ENCODE data around the gene LIN37.

The LIN37 gene, protein sequence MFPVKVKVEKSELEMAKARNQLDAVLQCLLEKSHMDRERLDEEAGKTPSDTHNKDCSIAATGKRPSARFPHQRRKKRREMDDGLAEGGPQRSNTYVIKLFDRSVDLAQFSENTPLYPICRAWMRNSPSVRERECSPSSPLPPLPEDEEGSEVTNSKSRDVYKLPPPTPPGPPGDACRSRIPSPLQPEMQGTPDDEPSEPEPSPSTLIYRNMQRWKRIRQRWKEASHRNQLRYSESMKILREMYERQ

GRCh38 chr19:35748106-35749020, at the start of gene LIN37:
TSS of gene LIN37 (plus strand) at chr19:35748576. CDS start at chr19:35748725, 149 bp downstream.
- DNase-seq: peak; percentile 97 to 100 (median 100)
- intact Hi-C loops (cut with DNase I): loop anchor here (10.0 kb wide), 1 partner anchor 186 kb away; the partner anchor contains the start of gene LRFN3

DNA sequence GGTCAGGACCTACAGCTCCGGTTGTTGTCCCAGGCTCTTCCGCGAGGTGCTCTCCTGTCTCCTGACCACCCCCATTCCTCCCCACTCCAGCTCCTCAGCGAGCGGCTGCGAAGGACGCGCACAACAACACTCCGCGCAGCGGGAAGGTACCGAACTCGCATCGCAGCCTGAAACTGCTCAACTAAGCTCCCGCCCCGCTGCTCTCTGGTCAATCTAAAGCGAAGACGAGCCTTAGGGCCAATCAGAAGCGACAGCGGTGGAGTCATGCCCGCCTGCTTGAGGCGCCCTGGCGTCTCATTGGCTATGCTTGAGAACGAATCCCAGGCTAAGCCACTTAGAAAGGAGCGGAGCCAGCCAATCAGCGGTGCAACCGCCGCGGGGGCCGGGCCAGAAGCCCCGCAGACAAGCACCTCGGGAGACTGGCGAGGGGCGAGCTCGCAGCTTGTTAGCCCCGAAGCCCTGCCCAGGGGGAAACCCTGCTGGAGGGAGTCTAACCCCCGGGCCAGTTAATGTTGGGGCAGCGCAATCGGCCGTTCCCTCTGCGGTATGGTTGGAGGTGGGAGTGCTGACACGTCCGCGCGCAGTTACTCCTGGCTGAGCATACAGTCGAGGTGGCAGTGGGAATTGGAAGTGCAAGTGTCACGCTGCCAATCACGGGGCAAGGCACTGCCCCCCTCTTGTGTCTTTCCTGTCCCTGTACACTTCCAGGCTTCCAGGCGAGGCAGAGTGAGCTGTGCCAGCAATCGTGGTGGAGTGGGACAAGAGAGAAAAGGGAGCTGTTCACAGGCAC, 46.0 kb upstream of the LIN37 start:
- intact Hi-C loops (cut with DNase I): no loop called here
- DNase-seq: peak; percentile 96 to 100 (median 99)

DNA sequence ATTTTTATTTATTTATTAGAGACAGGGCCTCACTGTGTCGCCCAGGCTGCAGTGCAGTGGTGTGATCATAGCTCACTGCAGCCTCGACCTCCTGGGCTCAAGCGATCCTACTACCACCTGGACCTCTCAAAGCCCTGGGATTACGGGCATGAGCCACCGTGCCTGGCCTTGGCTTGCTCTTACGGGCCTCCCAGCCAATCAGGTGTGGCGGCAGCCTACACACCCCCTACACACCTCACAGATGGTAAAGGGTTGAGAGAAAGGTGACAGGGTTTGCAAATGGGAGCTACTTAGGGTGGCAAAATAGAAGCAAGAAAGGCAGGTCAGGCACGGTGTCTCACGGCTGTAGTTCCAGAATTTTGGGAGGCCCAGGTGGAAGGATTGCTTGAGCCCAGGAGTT, 45.0 kb upstream of the LIN37 start:
- intact Hi-C loops (cut with DNase I): no loop called here
- DNase-seq: peak in 1 of 42 donors; percentile 18

DNA sequence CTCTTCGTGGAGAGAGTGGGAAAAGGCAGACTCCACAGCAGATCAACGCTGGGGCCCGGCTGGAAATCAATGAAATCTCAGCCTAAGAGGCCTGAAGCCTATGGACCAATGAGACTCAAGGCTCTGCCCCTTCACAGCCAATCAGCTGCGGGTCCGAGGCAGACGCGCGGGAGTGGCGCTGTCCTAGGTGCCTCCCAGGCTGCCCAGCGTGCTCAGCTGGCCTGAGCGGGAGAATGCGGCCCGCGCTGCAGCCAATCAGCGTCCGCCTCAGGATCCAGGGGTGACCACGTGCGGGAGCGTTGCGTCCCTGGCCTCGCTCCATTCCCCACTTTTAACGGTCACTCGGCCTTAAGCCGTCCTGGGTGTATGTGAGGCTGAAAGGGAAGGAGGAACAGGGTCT, 44.2 kb upstream of the LIN37 start, which contains the start of gene ZBTB32:
Gene ZBTB32, plus strand, starts transcription at position 341 of the 400 bp plus-strand sequence. CDS start 10,069 bp downstream, outside the sequence.
- DNase-seq: peak in 9 of 42 donors; percentile 9 to 54 (median 29)
- intact Hi-C loops (cut with DNase I): no loop called here

DNA sequence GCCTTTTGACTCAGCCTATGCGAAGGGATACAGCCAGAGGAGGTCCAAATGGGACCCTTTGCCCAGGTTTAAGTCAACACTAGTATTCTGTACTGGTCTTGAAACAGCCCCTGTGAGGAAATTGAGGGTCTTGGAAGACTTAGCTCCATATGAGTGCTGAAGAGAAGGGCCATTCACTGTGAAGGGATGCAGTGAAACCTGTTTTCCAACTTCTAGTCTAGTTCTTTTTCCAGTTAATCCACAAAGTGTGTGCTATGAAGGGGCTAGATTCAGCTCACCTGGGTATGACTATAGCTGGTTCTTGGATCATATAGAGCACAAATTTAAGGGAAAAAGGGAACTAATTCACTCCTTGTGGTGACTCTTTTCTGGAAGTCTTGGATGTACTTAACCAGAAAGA, 40.0 kb upstream of the LIN37 start:
- intact Hi-C loops (cut with DNase I): no loop called here
- no peak for DNase-seq

DNA sequence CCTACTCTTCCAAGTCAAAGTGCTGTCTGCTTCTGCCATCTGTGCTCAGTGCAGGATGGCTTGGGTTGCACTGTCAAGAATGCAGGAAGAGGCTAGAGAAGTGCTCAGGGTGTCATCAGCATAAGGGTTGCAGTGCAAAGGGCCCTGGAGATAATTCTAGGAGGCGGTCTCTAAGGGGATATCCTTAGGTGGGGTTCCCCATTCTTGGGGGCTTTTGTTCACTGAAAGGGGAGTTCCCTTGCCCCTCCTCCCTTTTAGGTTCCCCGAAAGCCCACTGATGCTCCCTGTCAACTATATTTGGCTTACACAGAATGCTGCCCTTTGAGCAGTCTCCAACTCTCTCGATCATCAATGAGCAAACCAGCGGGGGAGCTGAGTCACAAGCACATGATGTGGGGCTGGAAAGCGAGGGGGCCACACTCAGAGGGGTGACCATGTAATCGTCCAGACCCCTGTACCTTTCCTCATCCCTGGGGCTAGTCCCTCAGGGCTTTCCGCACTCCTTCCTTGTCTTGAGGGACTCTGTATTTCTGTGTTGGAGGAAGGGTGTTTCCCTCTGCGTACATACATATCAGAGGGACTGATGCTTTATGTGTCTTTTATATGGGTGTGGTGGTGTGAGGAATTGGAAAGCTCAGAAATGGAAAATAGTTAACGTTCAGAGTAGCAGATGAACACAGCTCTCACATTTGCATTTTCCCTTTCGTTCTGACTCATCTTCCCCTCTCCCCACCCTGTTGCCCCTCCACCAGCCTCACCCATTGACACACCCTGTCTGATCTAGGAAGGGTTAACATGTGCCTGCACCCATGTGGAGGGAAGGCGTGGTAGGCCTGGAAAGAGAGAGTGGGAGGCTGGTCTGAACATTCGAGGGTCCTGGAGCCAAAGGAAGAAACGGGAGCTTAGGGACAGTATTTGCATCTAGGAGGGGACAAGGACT, 37.3 kb upstream of the LIN37 start:
- DNase-seq: no peak
- intact Hi-C loops (cut with DNase I): no loop called here

GRCh38 chr19:35712567-35713505, 35.5 kb upstream of the LIN37 start:
- intact Hi-C loops (cut with DNase I): no loop called here
- DNase-seq: peak in 1 of 42 donors; percentile 36

DNA sequence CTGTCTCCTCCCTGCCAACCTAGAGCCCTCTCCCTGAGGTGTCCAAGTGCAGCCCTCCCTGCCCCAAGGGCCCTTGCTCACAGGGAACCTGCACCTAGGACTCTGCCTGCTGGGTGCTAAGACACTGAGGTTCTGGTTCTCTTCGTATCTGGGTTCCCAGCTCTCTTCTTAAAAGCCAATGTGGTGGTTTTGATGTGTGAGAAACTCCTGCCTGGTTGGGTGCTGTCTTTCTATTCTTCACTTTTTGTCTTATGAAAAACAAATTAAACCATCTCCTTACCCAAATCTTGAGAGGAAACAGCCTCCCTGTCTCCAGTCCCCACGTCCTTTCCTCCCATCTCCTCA, 34.9 kb upstream of the LIN37 start:
- DNase-seq: no peak
- intact Hi-C loops (cut with DNase I): no loop called here

- intact Hi-C loops (cut with DNase I): no loop called here
- DNase-seq: no peak
Measured at GRCh38 chr19:35713904-35714495, 34.4 kb upstream of the LIN37 start.

- no peak for DNase-seq
- intact Hi-C loops (cut with DNase I): loop anchor here (5.0 kb wide), 1 partner anchor 167 kb away; the partner anchor contains the start of gene TMEM147
Measured at GRCh38 chr19:35714601-35715354, 33.6 kb upstream of the LIN37 start.

DNA sequence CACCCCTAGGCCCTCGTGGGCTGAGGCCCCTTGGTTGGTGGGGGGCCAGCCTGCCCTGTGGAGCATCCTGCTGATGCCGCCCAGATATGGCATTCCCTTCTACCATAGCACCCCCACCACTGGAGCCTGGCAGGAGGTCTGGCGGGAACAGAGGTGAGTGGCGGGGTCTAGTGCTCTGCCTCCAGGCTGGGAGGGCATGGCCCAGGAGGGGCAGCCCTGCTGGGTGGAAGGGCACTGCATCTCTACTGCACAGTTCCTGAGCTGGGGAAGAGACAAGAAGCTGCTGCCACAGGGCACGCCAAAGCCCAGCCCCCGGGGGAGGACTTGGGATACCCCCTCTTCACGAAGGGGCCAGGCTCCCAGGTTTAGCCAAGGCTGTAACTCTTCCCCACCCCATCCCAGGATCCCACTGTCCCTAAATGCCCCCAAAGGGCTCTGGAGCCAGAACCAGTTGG, 33.0 kb upstream of the LIN37 start:
- intact Hi-C loops (cut with DNase I): loop anchor here (5.0 kb wide), 1 partner anchor 168 kb away; the partner anchor contains the start of gene TMEM147
- no peak for DNase-seq

DNA sequence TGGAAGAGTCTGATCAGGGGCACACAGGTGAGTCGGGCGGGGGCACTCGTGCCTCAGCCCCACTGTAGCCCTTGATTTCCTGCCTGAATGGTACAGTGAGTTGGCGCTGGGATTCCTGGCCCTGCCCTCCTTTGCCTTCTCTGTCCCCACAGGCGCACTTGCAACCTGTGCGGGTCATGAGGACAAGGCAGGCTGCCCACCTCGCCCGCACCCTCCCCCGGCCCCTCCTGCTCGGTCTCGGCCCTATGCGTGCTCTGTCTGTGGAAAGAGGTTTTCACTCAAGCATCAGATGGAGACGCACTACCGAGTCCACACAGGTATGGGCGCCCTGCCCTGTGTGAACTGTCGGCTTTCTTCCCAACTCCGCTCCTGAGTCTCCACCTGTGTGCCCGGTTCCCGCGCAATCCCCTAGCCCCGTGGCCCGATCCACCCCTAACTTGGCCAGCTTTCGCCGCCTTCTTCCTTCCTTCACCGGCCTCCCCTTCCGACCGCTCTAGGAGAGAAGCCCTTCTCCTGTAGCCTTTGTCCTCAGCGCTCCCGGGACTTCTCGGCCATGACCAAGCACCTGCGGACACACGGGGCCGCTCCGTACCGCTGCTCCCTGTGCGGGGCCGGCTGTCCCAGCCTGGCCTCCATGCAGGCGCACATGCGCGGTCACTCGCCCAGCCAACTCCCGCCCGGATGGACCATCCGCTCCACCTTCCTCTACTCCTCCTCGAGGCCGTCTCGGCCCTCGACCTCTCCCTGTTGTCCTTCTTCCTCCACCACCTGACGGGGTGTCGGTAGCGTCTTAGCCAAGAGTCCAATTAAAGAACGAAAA, 32.2 kb upstream of the LIN37 start:
- intact Hi-C loops (cut with DNase I): loop anchor here (2.0 to 5.0 kb wide), 3 partner anchors 29 to 169 kb away; partner anchors contain the start of genes PSENEN, RBM42, TMEM147 and U2AF1L4

DNA sequence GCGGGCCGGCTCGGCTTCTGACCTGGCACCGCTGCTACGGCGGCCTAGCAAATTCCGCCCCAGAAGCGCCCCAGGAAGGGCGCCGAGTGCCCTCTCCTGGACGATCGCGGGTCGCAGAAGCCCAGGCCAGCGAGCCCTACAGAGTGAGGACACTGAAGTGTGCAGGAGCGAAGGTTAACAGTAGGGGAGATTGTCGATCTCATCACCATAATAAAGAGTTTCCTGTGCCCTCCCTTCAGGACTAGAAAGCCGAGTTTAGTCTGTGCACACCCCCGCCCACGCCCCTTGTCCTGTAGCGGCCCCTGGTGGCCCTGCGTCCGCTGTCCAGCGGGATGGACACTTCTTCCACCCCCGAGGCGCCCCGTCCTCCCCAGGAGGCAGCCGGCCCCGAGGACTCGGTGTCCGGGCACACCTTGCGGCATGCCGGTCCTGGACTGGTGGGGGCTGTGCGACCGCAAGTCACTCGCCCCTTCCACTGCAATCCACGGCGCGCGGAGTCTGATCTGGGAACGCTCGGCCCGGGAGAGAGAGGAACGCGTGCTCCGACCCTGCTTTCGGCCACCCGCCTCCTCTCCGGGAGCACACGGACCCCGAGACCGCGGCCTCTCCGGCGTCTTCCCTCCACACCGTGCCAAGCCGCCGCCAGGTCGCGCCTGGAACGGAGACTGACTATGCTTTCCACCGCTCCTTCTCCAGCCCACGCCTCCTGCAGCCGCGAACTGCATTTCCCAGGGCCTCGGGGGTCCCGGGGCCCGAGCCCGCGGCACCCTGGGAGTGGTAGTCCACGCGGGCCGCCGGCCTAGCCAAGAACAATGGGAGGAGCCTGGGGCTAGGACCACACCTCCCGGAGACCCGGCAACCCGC, 31.3 kb upstream of the LIN37 start:
- intact Hi-C loops (cut with DNase I): loop anchor here (1.0 to 5.0 kb wide), 4 partner anchors 24 to 170 kb away; partner anchors contain the start of genes PSENEN, RBM42, TMEM147 and U2AF1L4
- peak; percentile 81 to 98 (median 95) for DNase-seq

More for the DNA sequence above, 32.2 kb upstream of the LIN37 start:
- peak in 36 of 42 donors; percentile 32 to 84 (median 68) for DNase-seq
